Putamen (tissue), 1 donor: ENCODE measurements around the gene C4A.
"Not testable (repeated sequence)": the region's sequence is repeated elsewhere in the genome, so short reads cannot be mapped to it uniquely, and the experiment has no call there.

Experiments used
- DNase-seq: peaks from one replicate; pipeline ENCODE4 v3.0.0-alpha.2; 2016; ENCODE audit warnings: low spot score

The C4A gene

DNA sequence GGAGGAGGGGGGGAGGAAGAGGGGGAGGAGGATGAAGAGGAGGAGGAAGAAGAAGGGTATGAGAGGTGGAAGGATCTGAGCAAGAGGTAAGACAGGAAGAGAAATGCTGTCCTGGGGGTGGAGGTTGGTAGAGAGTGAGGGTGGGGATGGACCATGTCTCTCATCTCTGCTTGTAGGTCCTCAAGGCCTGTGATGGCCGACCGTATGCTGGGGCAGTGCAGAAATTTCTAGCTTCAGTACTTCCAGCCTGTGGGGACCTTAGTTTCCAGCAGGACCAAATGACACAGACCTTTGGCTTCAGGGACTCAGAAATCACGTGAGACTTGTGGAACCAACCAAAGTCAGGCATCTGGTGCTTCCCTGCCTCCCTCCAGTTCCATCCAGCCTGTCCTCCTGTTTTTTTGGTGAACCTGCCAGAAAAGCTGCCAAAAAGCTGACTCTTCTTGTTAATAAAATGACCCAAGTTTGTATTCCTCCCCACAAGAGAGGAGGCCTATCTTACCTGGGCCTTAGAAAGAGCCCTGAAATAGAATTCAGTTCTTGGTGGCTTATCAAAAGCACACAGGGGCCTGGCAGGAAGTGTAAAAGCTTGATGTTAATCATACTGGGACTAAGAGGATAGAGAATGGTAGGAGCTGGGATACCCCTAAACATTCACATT, 2.5 kb upstream of the C4A start:
- no peak for DNase-seq

DNA sequence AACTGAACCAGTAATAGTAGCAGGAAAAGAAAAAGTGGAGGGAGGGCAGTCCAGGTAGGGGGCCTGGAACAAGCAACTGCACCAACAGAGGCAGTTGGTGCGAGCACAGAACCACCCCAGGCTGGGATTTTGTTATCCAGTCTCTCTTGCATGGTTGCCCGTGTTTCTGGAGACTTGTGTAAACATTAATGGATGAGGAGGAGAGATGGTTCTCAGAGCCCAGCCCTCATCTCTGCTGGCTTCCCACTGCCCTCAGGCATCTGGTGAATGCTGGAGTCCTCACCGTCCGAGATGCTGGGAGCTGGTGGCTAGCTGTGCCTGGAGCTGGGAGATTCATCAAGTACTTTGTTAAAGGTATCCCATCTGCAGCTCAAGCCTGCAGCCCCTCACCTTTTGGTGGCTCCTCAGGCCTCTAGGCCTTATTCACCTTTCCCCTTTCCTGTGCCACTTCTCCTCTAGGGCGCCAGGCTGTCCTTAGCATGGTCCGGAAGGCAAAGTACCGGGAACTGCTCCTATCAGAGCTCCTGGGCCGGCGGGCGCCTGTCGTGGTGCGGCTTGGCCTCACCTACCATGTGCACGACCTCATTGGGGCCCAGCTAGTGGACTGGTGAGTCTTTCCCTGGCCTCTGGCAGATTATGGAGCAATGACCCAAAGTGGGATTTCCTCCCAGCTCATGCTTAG, 1.5 kb upstream of the C4A start:
- not testable (repeated sequence) for DNase-seq

DNA sequence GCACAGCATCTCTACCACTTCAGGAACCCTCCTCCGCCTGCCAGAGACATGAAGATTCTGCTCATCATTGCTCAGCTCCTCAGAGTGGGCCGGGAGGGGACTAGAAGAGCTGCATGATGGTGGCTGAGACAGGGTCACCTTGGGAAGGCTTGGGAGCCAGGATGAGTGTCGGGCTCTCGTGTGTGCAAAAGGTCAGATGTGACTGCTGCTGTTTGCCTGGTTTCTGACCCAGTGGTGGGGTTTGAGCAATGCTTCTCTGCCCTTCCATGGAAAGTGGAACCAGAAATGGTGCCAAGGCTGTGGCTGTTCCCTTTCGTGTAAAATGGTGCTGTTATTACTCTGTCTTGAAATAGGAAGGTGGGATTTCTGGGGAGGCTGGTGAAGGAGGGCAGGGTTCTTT, 859 bp upstream of the C4A start:
- not testable (repeated sequence) for DNase-seq

GRCh38 chr6:31989363-31989762, 7.5 kb downstream of the C4A start:
- not testable (repeated sequence) for DNase-seq

DNA sequence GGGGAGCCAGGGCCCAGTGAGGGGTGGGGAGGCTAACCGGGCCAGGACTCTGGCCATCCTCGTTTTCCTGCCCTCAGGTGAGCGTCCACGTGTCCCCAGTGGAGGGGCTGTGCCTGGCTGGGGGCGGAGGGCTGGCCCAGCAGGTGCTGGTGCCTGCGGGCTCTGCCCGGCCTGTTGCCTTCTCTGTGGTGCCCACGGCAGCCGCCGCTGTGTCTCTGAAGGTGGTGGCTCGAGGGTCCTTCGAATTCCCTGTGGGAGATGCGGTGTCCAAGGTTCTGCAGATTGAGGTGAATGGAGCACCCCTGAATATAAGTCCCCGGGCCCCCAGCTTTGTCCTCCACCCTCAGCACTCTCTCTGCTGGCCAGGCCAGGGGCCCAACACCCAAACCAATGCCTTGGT, 12.6 kb downstream of the C4A start:
- not testable (repeated sequence) for DNase-seq

- DNase-seq, result not testable (repeated sequence)
Observed at GRCh38 chr6:31996385-31996784, 14.5 kb downstream of the C4A start.

- DNase-seq, result not testable (repeated sequence)
Observed at GRCh38 chr6:32002546-32003268, 20.9 kb downstream of the C4A start.

- not testable (repeated sequence) for DNase-seq
Observed at GRCh38 chr6:32003301-32003700, 21.4 kb downstream of the C4A start.

GRCh38 chr6:32004393-32004792, 22.5 kb downstream of the C4A start:
- not testable (repeated sequence) for DNase-seq

GRCh38 chr6:32004864-32005537, 23.1 kb downstream of the C4A start:
- DNase-seq, result not testable (repeated sequence)

GRCh38 chr6:32005538-32005880, 23.7 kb downstream of the C4A start:
- not testable (repeated sequence) for DNase-seq

- not testable (repeated sequence) for DNase-seq
Observed at GRCh38 chr6:32005991-32006529, 24.2 kb downstream of the C4A start.

GRCh38 chr6:32007086-32007485, 25.2 kb downstream of the C4A start:
- not testable (repeated sequence) for DNase-seq

DNA sequence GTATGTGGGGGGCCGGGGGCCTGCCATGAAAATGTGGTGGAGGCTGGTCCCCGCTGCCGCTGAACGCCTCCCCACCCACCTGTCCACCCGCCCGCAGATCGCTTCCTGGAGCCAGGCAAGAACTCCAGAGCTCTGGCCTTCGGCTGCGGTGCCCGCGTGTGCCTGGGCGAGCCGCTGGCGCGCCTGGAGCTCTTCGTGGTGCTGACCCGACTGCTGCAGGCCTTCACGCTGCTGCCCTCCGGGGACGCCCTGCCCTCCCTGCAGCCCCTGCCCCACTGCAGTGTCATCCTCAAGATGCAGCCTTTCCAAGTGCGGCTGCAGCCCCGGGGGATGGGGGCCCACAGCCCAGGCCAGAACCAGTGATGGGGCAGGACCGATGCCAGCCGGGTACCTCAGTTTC, 26.2 kb downstream of the C4A start:
- DNase-seq, result not testable (repeated sequence)

GRCh38 chr6:32008616-32009015, 26.8 kb downstream of the C4A start:
- not testable (repeated sequence) for DNase-seq

DNA sequence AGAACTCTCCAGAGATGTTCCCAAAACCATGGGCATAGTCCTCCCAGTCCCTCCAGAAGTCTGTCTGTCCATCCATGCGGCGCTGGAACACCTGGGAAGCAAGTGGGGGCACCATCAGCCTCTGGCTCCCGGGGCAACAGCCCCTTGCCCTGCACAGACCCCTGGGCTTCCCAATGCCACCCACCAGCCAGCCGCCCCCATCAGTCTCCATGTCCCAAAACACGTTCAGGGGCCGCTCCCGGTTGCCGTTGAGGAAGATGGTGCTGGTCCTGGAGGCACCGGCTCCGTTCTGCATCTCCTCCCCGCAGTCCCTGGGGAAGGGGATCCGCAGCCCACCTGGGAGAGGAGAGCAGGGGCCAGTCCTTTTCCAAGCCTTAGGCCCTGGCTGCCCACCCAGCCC, 27.7 kb downstream of the C4A start:
- DNase-seq, result not testable (repeated sequence)

- DNase-seq, result not testable (repeated sequence)
Observed at GRCh38 chr6:32010856-32011530, 29.1 kb downstream of the C4A start.

DNA sequence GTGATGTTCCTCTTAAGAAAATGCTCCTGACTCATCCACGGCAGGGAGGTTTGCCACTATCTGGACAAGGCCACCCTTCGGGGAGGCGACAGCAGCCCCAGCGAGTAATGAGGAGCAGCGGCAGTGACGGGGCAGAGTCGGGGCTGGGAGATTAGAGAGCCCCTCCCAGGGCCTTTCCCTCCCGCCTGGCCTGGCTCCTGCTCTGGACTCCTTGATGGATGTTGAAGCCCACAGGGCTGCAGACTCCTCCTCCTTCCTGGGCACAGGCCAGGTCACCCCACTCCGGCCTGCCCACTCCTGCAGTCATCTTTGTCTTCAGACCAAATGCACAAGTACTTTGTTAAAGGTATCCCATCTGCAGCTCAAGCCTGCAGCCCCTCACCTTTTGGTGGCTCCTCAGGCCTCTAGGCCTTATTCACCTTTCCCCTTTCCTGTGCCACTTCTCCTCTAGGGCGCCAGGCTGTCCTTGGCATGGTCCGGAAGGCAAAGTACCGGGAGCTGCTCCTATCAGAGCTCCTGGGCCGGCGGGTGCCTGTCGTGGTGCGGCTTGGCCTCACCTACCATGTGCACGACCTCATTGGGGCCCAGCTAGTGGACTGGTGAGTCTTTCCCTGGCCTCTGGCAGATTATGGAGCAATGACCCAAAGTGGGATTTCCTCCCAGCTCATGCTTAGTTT, 31.2 kb downstream of the C4A start:
- DNase-seq, result not testable (repeated sequence)

- DNase-seq, result not testable (repeated sequence)
Observed at GRCh38 chr6:32013738-32014137, 31.9 kb downstream of the C4A start.

DNA sequence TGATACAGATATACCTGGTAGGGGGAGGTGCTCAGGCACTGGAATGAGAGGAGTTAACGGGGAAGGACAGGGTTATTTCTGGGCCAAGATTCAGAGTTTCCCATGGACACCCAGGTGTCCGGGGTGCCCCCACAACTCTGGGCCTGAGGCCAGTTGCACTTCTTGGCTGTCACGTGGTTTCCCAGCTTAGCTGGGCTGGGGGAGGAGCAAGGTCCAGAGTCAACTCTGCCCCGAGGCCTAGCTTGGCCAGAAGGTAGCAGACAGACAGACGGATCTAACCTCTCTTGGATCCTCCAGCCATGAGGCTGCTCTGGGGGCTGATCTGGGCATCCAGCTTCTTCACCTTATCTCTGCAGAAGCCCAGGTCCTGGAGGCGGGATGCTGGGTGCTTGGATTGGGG, 32.7 kb downstream of the C4A start, which contains the start of gene C4B:
Gene C4B, plus strand, starts transcription at position 249 of the 400 bp plus-strand sequence. Its CDS starts 51 bp downstream, at position 300.
- not testable (repeated sequence) for DNase-seq

DNA sequence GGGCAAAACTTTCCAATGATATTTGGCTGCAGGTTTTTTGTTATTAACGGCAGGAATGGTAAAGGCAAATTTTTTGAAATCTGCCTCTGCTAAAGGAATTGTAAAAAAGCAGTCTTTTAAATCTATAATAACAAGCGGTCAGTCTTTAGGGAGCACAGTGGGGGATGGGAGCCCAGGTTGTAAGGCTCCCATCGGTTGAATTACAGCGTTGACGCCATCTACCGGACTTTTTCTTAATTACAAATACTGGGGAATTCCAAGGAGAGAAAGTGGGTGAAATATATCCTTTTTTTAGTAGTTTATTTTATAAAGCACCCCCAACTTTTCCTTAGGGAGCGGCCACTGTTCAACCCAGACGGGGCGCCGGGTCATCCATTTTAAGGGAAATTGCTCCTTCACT, 40.2 kb downstream of the C4A start:
- not testable (repeated sequence) for DNase-seq
